Loucy (cell line): ENCODE results near the gene JPH4.

ENCODE experiments used
- H2AFZ ChIP-seq: fragments of 200-600 bp; sonication (generic); 2 replicates; pipeline ENCODE4 v1.6.0; 2016; ENCODE audit warnings: antibody characterized with exemption, mild to moderate bottlenecking, low read length, moderate library complexity
- H3F3A ChIP-seq: fragments of 200-600 bp; 2 replicates; pipeline ENCODE4 v1.6.0; 2016; ENCODE audit warnings: antibody characterized with exemption, low read depth, mild to moderate bottlenecking
- H3K27me3 ChIP-seq: fragments of 200-600 bp; sonication (generic); 2 replicates; pipeline ENCODE4 v1.6.1; 2014; ENCODE audit warnings: low read length, mild to moderate bottlenecking; ENCODE audit not compliant: insufficient read depth, poor library complexity, severe bottlenecking
- H3K36me3 ChIP-seq: fragments of 200-600 bp; sonication (generic); 2 replicates; pipeline ENCODE4 v1.6.1; 2016; ENCODE audit warnings: low read length; ENCODE audit not compliant: insufficient read depth
- H3K4me1 ChIP-seq: fragments of 200-600 bp; sonication (generic); 2 replicates; pipeline ENCODE4 v1.5.1; 2014; ENCODE audit warnings: low read length, mild to moderate bottlenecking; ENCODE audit not compliant: insufficient read depth, poor library complexity, severe bottlenecking
- H3K4me2 ChIP-seq: fragments of 200-600 bp; sonication (generic); 2 replicates; pipeline ENCODE4 v1.6.0; 2014; ENCODE audit warnings: antibody characterized with exemption, low read length, low read depth, mild to moderate bottlenecking; ENCODE audit not compliant: poor library complexity, severe bottlenecking
- H3K4me3 ChIP-seq: fragments of 200-600 bp; sonication (generic); 2 replicates; pipeline ENCODE4 v1.5.1; 2014; ENCODE audit warnings: low read length, mild to moderate bottlenecking, mixed read lengths; ENCODE audit not compliant: poor library complexity, severe bottlenecking
- H3K79me2 ChIP-seq: fragments of 200-600 bp; sonication (generic); 2 replicates; pipeline ENCODE4 v1.6.1; 2014; ENCODE audit warnings: low read length; ENCODE audit not compliant: insufficient read depth
- H3K9ac ChIP-seq: fragments of 200-600 bp; sonication (generic); 2 replicates; pipeline ENCODE4 v1.6.0; 2014; ENCODE audit warnings: mild to moderate bottlenecking, low read depth, low read length, moderate library complexity; ENCODE audit not compliant: poor library complexity, severe bottlenecking
- H3K9me2 ChIP-seq: fragments of 200-600 bp; sonication (generic); replicated peaks from 2 replicates; pipeline ENCODE4 v1.6.1; 2016; ENCODE audit warnings: low read depth, low read length, mixed read lengths
- H3K9me3 ChIP-seq: fragments of 200-600 bp; sonication (generic); 2 replicates; pipeline ENCODE4 v1.6.1; 2014; ENCODE audit warnings: mild to moderate bottlenecking, antibody characterized with exemption, low read length, low read depth; ENCODE audit not compliant: insufficient read depth
- H4K20me1 ChIP-seq: fragments of 200-600 bp; sonication (generic); 2 replicates; pipeline ENCODE4 v1.6.0; 2014; ENCODE audit warnings: antibody characterized with exemption, low read length, mild to moderate bottlenecking; ENCODE audit not compliant: insufficient read depth, poor library complexity, severe bottlenecking
- EZH2phosphoT487 ChIP-seq: fragments of 200-600 bp; IDR thresholded peaks from 2 replicates; pipeline ENCODE4 v1.6.1; 2018; ENCODE audit warnings: antibody characterized with exemption, mild to moderate bottlenecking, moderate library complexity, borderline replicate concordance
- TF ChIP-seq, protein P1 (sequence below): fragments of 200-600 bp; sonication (generic); conservative IDR thresholded peaks from 2 replicates; pipeline ENCODE4 v1.5.1; 2014; ENCODE audit warnings: mild to moderate bottlenecking, antibody characterized with exemption, low read length

Gene JPH4

DNA sequence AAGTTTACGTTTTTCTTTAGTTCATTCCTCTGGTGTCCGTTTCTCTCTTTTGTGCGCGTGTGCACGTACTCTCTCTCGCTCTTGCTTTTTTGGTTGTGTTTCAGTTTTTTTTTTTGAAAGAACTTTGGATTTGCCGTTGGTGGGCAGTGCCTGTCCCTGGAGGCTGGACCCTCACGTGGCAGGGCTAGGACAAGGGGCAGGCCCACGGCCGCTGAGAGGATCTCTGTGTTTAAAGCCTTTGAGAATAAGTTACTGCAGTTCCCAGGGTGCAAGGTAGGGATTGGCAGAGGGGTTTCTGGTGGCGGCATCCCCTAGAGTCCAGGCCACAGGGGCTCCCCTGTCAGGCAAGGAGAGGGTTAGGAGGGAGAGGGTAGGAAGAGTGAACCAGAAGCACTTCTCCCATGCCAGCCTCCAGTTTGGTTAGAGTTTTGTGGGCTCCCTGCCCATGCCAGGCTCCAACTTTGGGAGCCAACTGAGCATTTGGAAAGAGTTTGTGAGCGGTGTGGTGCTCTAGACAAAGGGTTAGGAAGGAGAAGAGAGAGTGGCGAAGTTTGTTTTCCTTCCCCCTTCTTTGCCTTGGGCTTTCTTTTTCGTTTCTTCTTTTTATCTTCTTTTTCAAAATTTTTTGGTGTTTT, 57.6 kb downstream of the JPH4 start:
- H3K4me2 ChIP-seq = no peak overlapping the region
- H3K4me1 ChIP-seq = no peaks in the 10 kb centered on the region
- no peaks in the 10 kb centered on the region for H3K9me3 ChIP-seq
- no peaks in the 10 kb centered on the region for H3K27me3 ChIP-seq
- H3K36me3 ChIP-seq = no peaks in the 10 kb centered on the region
- H3F3A ChIP-seq = no peaks in the 10 kb centered on the region
- no peak overlapping the region for H3K9ac ChIP-seq
- no peaks in the 10 kb centered on the region for H4K20me1 ChIP-seq
- H3K79me2 ChIP-seq = no peaks in the 10 kb centered on the region
- H3K4me3 ChIP-seq = no peak overlapping the region
- H2AFZ ChIP-seq = no peak overlapping the region
- TF ChIP-seq, protein P1, sequence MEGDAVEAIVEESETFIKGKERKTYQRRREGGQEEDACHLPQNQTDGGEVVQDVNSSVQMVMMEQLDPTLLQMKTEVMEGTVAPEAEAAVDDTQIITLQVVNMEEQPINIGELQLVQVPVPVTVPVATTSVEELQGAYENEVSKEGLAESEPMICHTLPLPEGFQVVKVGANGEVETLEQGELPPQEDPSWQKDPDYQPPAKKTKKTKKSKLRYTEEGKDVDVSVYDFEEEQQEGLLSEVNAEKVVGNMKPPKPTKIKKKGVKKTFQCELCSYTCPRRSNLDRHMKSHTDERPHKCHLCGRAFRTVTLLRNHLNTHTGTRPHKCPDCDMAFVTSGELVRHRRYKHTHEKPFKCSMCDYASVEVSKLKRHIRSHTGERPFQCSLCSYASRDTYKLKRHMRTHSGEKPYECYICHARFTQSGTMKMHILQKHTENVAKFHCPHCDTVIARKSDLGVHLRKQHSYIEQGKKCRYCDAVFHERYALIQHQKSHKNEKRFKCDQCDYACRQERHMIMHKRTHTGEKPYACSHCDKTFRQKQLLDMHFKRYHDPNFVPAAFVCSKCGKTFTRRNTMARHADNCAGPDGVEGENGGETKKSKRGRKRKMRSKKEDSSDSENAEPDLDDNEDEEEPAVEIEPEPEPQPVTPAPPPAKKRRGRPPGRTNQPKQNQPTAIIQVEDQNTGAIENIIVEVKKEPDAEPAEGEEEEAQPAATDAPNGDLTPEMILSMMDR = no peak
- no peak for TF ChIP-seq EZH2phosphoT487
- no peaks in the 10 kb centered on the region for H3K9me2 ChIP-seq

DNA sequence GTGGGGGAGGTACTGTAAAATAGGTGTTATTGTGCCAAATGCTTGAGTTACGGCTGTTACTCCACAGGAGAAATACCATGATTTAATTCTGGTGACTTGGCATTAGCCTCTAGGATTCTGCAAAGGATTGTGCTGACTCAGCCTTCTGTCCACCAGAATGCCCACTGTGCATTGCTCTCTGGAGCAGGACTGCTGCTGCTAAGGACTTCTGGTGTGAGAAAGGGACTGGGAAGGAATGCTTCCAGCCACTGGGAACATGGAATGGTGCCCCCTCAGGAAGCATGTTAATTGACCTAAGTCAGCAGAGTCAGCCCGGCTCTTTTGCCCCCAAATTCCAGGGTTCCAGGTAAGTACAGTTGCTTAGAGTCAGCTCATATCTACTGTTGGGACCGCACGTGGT, 59.9 kb downstream of the JPH4 start:
- no peak overlapping the region for H3K9ac ChIP-seq
- H3K27me3 ChIP-seq = no peaks in the 10 kb centered on the region
- no peak overlapping the region for H3K4me2 ChIP-seq
- H4K20me1 ChIP-seq = no peaks in the 10 kb centered on the region
- H3K79me2 ChIP-seq = no peaks in the 10 kb centered on the region
- no peaks in the 10 kb centered on the region for H3F3A ChIP-seq
- H3K4me3 ChIP-seq = no peak overlapping the region
- no peak overlapping the region for H2AFZ ChIP-seq
- no peaks in the 10 kb centered on the region for H3K9me3 ChIP-seq
- no peaks in the 10 kb centered on the region for H3K36me3 ChIP-seq
- no peaks in the 10 kb centered on the region for H3K4me1 ChIP-seq
- TF ChIP-seq EZH2phosphoT487 = no peak
- TF ChIP-seq, protein P1 = no peak
- no peaks in the 10 kb centered on the region for H3K9me2 ChIP-seq
